GM12865 (cell line): ENCODE measurements around the gene ATG13.
A peak's percentile ranks its signal among the peaks of the same experiment; 100 is the strongest.
"Not testable (repeated sequence)": the region's sequence is repeated elsewhere in the genome, so short reads cannot be mapped to it uniquely, and the experiment has no call there.

Experiments used
- DNase-seq: peaks from one replicate; pipeline ENCODE4 v3.0.0; 2010; ENCODE audit warnings: low read depth
- H3K4me3 ChIP-seq: 2 replicates; pipeline ENCODE4 v1.5.1; 2011; ENCODE audit warnings: mild to moderate bottlenecking, low read depth, low read length, control low read depth
- CTCF ChIP-seq: IDR thresholded peaks from 2 replicates; pipeline ENCODE4 v1.5.1; 2011; ENCODE audit warnings: low read length, control low read depth, low read depth, inconsistent platforms; ENCODE audit not compliant: insufficient read depth; ENCODE audit errors: missing control alignments

Gene ATG13

GRCh38 chr11:46700241-46701077, 83.1 kb downstream of the ATG13 start, which contains the start of the genes ARHGAP1 and ZNF408:
TSS of gene ARHGAP1 (minus strand) at chr11:46700619. CDS start at chr11:46696107, 4,512 bp downstream.
TSS of gene ZNF408 (plus strand) at chr11:46701031. CDS start at chr11:46701048, 17 bp downstream.
- H3K4me3 ChIP-seq: peak within 1 kb of the TSS; percentile 87
- TF ChIP-seq CTCF: no peak
- peak; percentile 99 for DNase-seq

- H3K4me3 ChIP-seq: peak overlapping the region; percentile 69
- DNase-seq: no peak
- no peak for TF ChIP-seq CTCF
Measured at GRCh38 chr11:46701078-46701654, 83.8 kb downstream of the ATG13 start.

- no peak for DNase-seq
- H3K4me3 ChIP-seq: no peak overlapping the region
- no peak for TF ChIP-seq CTCF
Measured at GRCh38 chr11:46705070-46705688, 87.8 kb downstream of the ATG13 start.

- TF ChIP-seq CTCF: no peak
- DNase-seq: no peak
- H3K4me3 ChIP-seq: no peak overlapping the region
Measured at GRCh38 chr11:46706886-46707285, 89.5 kb downstream of the ATG13 start.

- H3K4me3 ChIP-seq, DNase-seq: not testable (repeated sequence)
Measured at GRCh38 chr11:46709351-46709750, 92.0 kb downstream of the ATG13 start.

GRCh38 chr11:46710821-46711269, 93.5 kb downstream of the ATG13 start:
- DNase-seq: no peak
- no peak for TF ChIP-seq CTCF
- no peak overlapping the region for H3K4me3 ChIP-seq

GRCh38 chr11:46711303-46711702, 94.0 kb downstream of the ATG13 start:
- DNase-seq: no peak
- no peak overlapping the region for H3K4me3 ChIP-seq
- TF ChIP-seq CTCF: no peak
